Measurements from ENCODE around the gene CREM. TPM values are rescaled to one million over a fixed set of nuclear protein-coding genes. Genes with fewer than 3 reads are reported as not detected.

Gene CREM
- total and polyA plus RNA-seq, 8 donors = 8.5 to 21.9 (median 12.1) TPM

DNA sequence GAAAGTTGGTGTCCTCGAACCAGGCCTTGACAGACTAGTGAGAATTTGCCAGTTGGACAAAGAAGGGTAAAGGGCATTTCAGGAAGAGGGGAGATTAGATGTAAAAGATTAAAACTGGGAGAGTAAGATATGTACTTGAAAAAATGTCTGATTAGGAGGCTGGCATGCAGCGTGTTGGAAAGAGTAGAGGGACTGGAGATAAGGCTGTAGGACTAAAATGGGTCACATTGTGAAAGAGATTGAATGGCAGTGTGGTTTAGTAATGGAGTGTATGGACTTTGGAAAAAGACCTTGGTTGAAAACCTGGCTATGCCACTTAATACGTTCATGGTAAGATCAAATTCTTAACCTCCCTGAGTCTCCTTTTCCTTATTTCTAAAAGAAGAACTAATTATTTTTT lies 14.1 kb downstream of the CREM start:
- Histone ChIP-seq H3K9me3 (no peaks in the 10 kb centered on the region), H3K36me3 (no peaks in the 10 kb centered on the region), H3K27me3 (no peaks in the 10 kb centered on the region), H3K27ac (peak overlapping the region in 3 of 4 donors; percentile 4 to 33 (median 27)), H3K4me1 (peaks cover 0 to 8% (median 0%) of the 10 kb centered on the region in 3 donors), H3K4me3 (no peak overlapping the region)
- ATAC-seq = peak; percentile 60 to 90 (median 76)
- intact Hi-C loops (cut with DNase I) = loop anchor here in 1 of 3 donors (10.0 kb wide), 1 partner anchor 54 kb away; no protein-coding TSS in a partner anchor
- no peak for DNase-seq
- no peak for FAIRE-seq
- TF ChIP-seq, protein P1, sequence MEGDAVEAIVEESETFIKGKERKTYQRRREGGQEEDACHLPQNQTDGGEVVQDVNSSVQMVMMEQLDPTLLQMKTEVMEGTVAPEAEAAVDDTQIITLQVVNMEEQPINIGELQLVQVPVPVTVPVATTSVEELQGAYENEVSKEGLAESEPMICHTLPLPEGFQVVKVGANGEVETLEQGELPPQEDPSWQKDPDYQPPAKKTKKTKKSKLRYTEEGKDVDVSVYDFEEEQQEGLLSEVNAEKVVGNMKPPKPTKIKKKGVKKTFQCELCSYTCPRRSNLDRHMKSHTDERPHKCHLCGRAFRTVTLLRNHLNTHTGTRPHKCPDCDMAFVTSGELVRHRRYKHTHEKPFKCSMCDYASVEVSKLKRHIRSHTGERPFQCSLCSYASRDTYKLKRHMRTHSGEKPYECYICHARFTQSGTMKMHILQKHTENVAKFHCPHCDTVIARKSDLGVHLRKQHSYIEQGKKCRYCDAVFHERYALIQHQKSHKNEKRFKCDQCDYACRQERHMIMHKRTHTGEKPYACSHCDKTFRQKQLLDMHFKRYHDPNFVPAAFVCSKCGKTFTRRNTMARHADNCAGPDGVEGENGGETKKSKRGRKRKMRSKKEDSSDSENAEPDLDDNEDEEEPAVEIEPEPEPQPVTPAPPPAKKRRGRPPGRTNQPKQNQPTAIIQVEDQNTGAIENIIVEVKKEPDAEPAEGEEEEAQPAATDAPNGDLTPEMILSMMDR (IDR thresholded peaks at IDR 0.05) = no peak
- 17% methylated on average over 3 of the region's 3 CpGs for WGBS, 2 donors

DNA sequence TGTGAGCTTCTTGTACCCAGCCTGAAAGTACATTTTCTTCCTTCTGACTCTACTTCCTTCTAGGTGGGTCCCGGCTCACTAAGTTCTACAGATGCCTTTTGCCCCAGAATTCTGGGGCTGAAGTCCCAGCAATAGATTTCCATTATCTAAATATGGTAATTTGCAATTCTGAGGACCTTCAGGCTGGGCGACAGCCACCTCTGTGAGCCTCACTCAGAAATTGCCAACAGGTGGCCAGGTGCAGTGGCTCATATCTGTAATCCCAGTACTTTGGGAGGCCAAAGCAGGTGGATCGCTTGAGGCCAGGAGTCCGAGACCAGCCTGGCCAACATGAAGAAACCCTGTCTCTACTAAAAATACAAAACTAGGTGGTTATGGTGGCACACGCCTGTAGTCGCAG lies 23.7 kb downstream of the CREM start:
- H3K36me3 ChIP-seq = no peaks in the 10 kb centered on the region
- H3K9me3 ChIP-seq = no peaks in the 10 kb centered on the region
- peaks cover 0 to 8% (median 3%) of the 10 kb centered on the region in 3 donors for H3K4me1 ChIP-seq
- intact Hi-C loops (cut with DNase I) = no loop called here
- no peak overlapping the region for H3K27ac ChIP-seq
- no peak for FAIRE-seq
- WGBS, 2 donors = 69 to 70% methylated on average over 6 of the region's 6 CpGs
- peak in 2 of 4 donors; percentile 36 to 68 for ATAC-seq
- TF ChIP-seq, protein P1 (IDR thresholded peaks at IDR 0.05) = no peak
- no peak overlapping the region for H3K4me3 ChIP-seq
- DNase-seq = no peak
- no peaks in the 10 kb centered on the region for H3K27me3 ChIP-seq

DNA sequence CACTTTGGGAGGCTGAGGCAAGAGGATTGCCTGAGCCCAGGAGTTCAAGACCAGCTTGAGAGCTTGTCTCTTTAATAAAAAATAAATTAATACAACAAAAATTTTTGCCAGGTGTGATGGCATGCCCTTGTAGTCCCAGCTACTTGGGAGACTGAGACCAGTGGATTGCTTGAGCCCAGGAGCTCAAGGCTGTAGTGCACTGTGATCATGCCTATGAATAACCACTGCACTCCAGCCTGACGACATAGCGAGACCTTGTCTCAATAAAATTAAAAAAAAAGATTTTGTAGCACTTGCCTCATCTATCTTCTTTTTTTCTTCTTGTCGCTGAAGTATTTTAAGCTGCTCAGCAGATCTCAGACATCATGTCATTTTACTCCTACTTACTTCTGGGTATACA lies 26.3 kb downstream of the CREM start:
- Histone ChIP-seq H3K4me1 (peaks cover 0 to 8% (median 3%) of the 10 kb centered on the region in 3 donors), H3K9me3 (no peaks in the 10 kb centered on the region), H3K27me3 (no peaks in the 10 kb centered on the region), H3K27ac (no peak overlapping the region), H3K36me3 (no peaks in the 10 kb centered on the region), H3K4me3 (no peak overlapping the region)
- no peak for DNase-seq
- TF ChIP-seq, protein P1 (IDR thresholded peaks at IDR 0.05) = no peak
- ATAC-seq = no peak
- WGBS, 2 donors = 95 to 96% methylated on average over 3 of the region's 3 CpGs
- intact Hi-C loops (cut with DNase I) = no loop called here
- no peak for FAIRE-seq

DNA sequence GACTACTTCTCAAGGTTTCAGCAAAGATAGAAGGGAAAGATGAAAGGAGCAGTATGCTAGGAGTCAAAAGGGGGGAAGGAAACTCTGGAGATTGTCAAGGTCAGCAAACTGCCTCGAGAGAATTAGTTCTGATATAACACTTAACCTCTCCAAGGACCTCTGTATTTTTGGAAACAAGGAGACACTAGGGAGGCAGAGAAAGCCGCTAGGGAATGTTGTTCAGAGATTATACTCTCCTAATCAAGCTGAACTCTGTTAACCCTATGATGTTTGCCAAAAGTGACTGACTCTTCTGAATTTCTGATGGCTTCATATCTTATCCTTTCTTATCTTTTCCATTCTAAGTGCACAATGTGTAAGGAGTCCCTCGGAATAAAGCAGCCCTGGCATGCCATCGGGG lies 27.1 kb downstream of the CREM start:
- ATAC-seq = no peak
- Histone ChIP-seq H3K27ac (no peak overlapping the region), H3K27me3 (no peaks in the 10 kb centered on the region), H3K36me3 (no peaks in the 10 kb centered on the region), H3K4me3 (no peak overlapping the region), H3K9me3 (no peaks in the 10 kb centered on the region), H3K4me1 (peaks cover 0 to 8% (median 3%) of the 10 kb centered on the region in 3 donors)
- intact Hi-C loops (cut with DNase I) = no loop called here
- DNase-seq = no peak
- TF ChIP-seq, protein P1 (IDR thresholded peaks at IDR 0.05) = no peak
- no peak for FAIRE-seq
- WGBS, 2 donors = 23 to 28% methylated on average over 4 of the region's 4 CpGs

DNA sequence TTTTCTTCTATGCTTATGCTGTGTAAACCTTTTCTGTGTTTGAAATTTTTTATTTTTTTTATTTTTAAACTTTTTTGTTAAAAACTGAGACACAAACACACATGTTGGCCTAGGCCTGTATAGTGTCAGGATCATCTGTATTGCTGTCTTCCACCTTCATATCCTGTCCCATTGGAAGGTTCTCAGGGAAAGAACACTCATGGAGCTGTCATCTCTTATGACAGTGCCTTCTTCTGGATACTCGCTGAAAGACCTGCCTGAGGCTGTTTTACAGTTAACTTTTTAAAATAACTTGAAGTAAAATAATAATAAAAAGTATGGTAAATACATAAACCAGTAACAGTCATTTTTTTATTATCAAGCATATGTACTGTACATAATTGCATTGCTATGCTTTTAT lies 34.1 kb downstream of the CREM start:
- no peak for ATAC-seq
- intact Hi-C loops (cut with DNase I) = no loop called here
- no peak for DNase-seq
- 94 to 97% methylated on average over 1 of the region's 1 CpG for WGBS, 2 donors
- no peak for FAIRE-seq
- no peaks in the 10 kb centered on the region for H3K9me3 ChIP-seq
- no peak overlapping the region for H3K4me3 ChIP-seq
- TF ChIP-seq, protein P1 (IDR thresholded peaks at IDR 0.05) = no peak
- H3K27me3 ChIP-seq = no peaks in the 10 kb centered on the region
- no peaks in the 10 kb centered on the region for H3K36me3 ChIP-seq
- no peak overlapping the region for H3K27ac ChIP-seq
- no peaks in the 10 kb centered on the region for H3K4me1 ChIP-seq
